ENCODE results near the gene NDUFA5.

The NDUFA5 gene

GRCh38 chr7:123557398-123558288, at the start of gene NDUFA5:
TSS of gene NDUFA5 (minus strand) at chr7:123557818. CDS start at chr7:123557795, 23 bp downstream.
- H3K27ac ChIP-seq, result peak within 1 kb of the TSS; percentile 77

GRCh38 chr7:123604739-123605138, 47.1 kb upstream of the NDUFA5 start:
- H3K27ac ChIP-seq, result no peak overlapping the region
- TF ChIP-seq ZFX (IDR thresholded peaks at IDR 0.05; ENCODE audit: borderline replicate concordance) (no peak), CTCF (IDR thresholded peaks at IDR 0.05) (no peak)

More at GRCh38 chr7:123557398-123558288, at the start of gene NDUFA5:
- TF ChIP-seq CTCF (IDR thresholded peaks at IDR 0.05) (no peak), ZFX (IDR thresholded peaks at IDR 0.05; ENCODE audit: borderline replicate concordance) (no peak)

GRCh38 chr7:123602648-123603047, 45.0 kb upstream of the NDUFA5 start:
- TF ChIP-seq CTCF (IDR thresholded peaks at IDR 0.05), result no peak
- TF ChIP-seq ZFX (IDR thresholded peaks at IDR 0.05; ENCODE audit: borderline replicate concordance), result no peak
- no peak overlapping the region for H3K27ac ChIP-seq

- TF ChIP-seq ZFX (IDR thresholded peaks at IDR 0.05; ENCODE audit: borderline replicate concordance) (no peak), CTCF (IDR thresholded peaks at IDR 0.05) (no peak)
- no peak within 1 kb of the TSS for H3K27ac ChIP-seq
These were observed 43.9 kb upstream of the NDUFA5 start, which contains the start of gene ASB15 for GRCh38 chr7:123601530-123601929. TSS of gene ASB15 (plus strand) at chr7:123601821. CDS start at chr7:123614503, 12,682 bp downstream.

- TF ChIP-seq ZFX (IDR thresholded peaks at IDR 0.05; ENCODE audit: borderline replicate concordance) (no peak), CTCF (IDR thresholded peaks at IDR 0.05) (no peak)
- H3K27ac ChIP-seq, result no peak overlapping the region
These were observed 43.3 kb upstream of the NDUFA5 start for GRCh38 chr7:123600876-123601275.

GRCh38 chr7:123599766-123600165, 42.1 kb upstream of the NDUFA5 start:
- TF ChIP-seq CTCF (IDR thresholded peaks at IDR 0.05), result no peak
- TF ChIP-seq ZFX (IDR thresholded peaks at IDR 0.05; ENCODE audit: borderline replicate concordance), result no peak

GRCh38 chr7:123598657-123599056, 41.0 kb upstream of the NDUFA5 start:
- TF ChIP-seq CTCF (IDR thresholded peaks at IDR 0.05) (no peak), ZFX (IDR thresholded peaks at IDR 0.05; ENCODE audit: borderline replicate concordance) (no peak)
- no peak overlapping the region for H3K27ac ChIP-seq

More at GRCh38 chr7:123599766-123600165, 42.1 kb upstream of the NDUFA5 start:
- H3K27ac ChIP-seq, result no peak overlapping the region
